ENCODE data around the gene CTNNBL1.
"Not testable (repeated sequence)": the region's sequence is repeated elsewhere in the genome, so short reads cannot be mapped to it uniquely, and the experiment has no call there.

CTNNBL1 gene

DNA sequence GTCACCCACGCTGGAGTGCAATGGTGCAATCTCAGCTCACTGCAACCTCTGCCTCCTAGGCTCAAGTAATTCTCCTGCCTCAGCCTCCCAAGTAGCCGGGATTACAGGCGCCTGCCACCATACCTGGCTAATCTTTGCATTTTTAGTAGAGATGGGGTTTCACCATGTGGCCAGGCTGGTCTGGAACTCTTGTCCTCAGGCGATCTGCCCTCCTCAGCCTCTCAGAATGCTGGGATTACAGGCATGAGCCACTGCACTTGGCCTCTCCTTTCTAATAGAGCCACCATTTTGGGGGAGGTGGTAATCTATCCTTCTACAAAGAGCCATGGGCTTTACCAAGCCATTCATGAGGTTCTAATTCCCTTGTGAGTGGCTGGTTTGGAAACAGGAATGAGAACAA lies 14.1 kb upstream of the CTNNBL1 start:
- DNase-seq = not testable (repeated sequence)

DNA sequence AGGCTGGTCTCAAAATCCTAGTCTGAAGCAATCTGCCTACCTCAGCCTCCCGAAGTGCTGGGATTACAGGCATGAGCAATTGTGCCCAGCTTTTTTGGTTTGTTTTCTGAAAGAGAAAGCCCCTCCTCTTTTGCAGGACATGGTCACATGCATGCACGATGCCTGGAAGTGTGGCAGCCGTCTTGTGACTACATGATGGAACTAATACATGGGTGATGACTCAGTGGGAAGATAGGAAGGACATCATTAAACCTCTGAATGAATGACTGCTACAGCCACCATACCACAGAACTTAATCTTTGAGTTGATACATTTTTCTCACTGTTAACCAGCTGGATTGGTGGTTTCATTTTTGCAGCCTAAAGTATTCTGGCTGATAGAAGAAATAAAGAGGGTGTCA lies 13.4 kb upstream of the CTNNBL1 start:
- no peak for DNase-seq

DNA sequence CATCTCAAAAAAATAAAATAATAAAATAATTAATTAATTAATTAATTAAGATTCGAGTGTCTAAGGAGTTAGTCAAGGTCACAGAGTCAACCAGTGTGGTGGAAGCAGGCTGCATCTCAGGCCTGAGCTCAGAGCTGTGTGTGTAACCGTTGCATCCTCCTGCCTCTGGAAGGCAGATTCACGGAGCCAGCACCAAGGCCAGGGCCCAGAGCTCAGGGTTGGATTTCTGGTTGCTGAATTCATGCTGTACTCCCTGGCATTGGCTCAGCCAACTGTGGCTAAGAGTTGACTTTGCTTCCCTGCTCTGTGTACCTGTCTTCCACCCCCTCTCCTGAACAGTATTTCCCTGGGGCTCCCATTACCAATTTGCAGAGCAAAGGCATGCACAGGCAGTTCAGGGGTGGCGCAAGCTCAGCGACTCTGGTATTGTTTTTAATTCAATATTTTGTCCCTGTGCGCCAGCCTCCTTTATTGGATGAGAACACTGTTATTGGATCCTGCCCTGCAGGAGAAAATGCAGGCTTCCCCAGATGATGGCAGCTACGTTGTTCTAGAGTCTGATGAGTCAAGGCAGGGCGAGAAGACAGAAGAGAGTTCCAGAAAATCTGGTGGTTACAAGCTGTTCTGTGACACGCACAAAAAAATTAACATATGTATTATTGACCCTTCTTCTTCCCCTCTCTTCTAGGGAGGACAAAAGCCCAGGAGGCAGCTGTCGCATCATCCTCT lies 12.3 kb upstream of the CTNNBL1 start:
- DNase-seq = no peak

DNA sequence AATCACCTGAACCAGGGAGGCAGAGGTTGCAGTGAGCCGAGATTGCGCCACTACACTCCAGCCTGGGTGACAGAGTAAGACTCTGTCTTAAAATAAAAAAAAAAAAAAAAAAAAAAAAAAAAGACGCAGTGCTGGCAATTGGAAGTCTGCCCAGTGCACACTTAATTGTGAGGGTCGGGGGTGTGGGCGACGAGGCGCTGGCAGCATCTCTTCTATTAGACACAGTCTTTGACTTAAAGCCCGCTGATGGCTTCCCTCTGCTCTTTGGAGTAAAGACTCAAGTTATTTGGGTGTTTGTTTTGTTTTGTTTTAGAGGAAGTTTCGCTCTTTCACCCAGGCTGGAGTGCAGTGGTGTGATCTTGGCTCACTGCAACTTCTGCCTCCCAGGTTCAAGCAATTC lies 10.7 kb upstream of the CTNNBL1 start:
- not testable (repeated sequence) for DNase-seq

DNA sequence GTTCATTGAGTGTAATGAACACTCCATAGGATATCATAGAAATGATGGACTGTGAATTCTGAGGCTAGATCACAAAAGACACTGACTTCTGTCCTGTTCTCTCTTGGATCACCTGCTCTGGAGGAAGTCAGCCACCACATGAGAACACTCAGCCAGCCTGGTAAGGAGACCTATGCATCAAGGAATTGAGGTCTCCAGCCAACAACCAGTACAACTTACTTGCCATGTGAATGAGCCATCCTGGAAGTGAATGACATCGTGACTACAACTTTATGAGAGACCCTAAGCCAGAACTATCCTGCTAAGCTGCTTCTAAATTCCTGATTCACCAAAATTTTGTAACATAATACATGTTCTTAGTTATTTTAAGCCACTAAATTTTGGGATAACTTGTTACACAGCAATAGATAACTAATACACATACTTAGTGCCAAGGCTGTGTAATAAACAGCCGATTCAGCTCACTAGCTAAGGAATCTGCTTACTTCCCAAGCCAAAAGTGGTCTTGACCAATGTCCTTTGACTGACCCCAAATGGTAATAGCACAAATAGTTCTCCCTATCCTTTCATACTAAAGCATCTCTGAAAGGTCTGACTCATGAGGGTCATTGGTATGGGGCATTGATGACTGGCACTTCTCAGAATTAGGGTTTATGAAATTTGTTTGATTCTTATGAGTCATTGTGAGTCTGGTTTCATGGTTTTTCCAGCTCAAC lies 6.9 kb upstream of the CTNNBL1 start:
- no peak for DNase-seq

DNA sequence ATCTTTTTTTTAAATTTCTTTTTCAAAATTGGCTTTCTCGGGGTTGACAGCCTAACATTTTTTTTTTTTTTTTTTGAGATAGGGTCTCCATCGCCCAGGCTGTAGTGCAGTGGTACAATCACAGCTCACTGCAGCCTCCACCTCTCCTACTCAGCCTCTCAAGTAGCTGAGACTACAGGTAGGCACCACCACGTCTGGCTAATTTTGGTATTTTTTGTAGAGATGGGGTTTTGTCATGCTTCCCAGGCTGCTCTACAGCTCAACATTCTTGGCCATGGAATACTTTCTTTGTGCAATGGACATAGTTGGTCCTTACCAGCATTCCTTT lies 6.4 kb upstream of the CTNNBL1 start:
- peak in 1 of 2 experiments; percentile 23 for DNase-seq

DNA sequence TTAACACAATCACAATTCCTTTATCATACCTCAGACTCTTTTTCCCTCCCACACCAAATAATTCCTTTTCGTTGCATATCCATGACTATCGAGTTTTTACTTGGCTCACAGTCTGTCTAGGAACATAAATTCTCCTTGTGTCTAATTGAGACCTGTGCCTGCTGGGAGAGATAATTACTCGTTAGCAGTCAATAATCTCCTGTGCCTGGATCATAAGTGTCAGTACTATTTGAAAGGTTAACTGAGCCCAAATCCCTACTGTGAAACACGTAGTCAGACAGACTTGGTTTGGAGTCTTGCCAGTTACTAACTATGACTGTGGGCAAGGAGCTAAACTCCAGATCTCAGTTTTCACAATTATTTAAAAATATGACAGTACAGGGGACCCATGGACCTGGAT lies 5.7 kb upstream of the CTNNBL1 start:
- no peak for DNase-seq

DNA sequence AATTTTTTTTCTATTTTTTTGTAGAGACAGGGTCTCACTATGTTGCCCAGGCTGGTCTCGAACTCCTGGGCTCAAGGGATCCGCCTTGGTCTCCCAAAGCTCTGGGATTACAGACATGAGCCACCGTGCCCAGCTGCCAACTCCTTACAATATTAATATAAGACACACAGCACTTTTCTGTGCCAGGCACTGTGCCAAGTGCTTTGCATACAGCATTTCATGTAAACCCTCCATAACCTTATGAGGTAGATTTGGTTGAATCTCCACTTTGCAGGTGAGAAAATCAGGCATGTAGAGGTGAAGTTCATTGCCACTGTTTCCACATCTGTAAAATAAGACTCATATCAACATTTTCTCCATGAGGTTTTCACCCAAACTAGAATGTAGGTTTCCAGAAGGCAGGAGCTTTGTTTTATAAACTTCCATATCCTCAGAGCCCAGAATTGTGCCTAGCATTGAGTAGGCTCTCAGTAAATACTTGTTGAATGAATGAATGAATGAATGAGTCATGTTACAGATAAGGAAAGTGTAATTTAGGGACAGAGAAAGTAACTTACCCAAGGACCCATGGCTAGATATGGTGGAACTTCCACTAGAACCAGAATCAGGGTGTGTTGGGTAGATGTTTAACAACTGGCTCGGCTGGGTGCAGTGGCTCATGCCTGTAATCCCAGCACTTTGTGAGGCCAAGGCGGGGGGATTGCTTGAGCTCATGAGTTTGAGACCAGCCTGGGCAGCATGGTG lies 3.0 kb upstream of the CTNNBL1 start:
- no peak for DNase-seq

DNA sequence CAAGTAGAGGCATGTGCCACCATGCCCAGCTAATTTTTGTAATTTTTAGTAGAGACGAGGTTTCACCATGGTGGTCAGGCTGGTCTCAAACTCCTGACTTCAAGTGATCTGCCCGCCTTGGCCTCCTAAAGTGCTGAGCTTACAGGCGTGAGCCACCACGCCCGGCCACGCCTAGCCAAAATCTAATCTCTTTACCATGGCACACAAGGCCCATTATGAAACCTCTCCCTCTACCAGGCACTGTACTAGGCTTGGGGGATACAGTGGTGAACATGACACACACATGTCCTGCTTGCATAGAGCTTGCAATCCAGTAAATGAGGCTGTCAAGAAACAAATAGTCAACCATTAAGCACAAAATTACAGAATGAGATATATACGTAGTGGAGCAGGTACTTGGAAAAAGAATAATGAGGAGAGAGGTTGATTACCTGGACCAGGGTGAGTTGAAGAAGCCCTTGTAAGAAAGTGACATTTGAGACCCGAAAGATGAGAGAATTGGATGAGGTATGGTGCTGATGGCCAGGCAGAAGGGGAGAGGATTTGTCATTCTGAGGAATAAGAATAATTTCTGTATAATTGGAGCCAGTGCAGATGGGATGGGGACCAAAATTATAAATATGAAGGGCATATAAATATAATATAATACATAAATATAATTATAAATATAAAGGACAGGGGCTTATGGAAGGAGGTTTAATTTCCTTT lies 1.2 kb upstream of the CTNNBL1 start:
- no peak for DNase-seq

DNA sequence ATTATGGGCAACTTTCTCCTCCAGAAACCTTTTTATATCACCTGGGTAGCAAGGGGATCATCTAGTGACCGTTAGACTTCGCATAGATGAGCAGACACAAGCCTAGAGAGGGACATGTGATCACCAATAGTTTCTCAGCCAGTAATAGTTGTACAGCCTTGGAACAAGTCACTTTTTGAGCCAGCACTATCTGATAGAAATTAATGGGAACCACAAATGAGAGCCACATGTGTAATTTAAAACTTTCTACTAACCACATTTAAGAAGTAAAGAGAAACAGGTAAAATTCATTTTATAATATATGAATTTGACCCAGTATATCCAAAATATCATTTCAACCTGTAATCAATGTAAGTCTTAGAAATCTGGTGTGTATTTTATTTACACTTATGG lies 592 bp upstream of the CTNNBL1 start:
- no peak for DNase-seq

DNA sequence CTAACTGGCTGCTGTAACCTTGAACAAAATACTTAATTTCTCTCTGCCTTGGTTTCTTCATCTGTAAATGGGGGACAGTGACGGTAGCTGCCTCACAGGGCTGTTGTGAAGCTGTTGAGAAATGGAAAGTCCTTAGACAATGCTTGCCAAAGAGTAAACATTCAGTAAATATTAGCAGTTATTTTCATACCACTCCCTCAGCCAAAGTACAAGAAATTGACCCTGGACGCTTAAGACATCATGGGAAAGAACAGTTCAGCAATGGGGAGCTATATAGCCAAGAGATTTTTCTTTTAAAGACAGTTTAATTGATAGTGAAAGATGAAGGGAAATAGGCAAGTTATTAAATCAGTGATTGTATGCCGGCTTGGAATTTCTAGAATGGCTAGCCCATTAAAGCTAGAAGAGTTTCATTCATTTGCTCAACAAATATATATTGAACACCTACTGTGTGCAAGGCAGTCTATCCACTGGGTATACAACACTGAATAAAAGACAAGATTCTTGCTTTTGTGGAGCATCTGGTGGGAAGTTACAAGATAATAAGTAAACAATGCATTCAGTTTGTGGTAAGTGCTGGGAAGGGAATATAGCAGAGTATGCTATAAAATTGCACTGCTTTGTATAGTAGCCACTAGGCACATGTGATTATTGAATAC lies 2.0 kb downstream of the CTNNBL1 start:
- no peak for DNase-seq

DNA sequence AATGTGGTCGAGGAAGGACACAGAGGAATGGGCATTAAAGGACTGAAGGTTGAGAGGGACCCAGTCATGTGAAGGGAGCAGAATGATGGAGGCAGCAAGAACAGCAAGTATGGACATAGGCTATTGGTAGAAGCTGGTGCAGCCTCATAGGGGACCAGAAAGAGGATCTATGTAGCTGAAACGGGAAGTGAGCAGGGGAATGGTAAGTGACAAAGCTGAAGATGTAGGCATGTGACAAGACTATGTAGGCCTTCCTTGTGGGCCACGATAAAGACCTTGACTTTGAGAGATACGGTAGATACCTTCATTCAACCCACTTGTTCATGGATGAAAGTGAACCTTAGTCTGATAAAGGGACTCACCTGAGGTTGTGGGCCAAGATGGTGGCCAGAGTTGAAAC lies 3.5 kb downstream of the CTNNBL1 start:
- no peak for DNase-seq

DNA sequence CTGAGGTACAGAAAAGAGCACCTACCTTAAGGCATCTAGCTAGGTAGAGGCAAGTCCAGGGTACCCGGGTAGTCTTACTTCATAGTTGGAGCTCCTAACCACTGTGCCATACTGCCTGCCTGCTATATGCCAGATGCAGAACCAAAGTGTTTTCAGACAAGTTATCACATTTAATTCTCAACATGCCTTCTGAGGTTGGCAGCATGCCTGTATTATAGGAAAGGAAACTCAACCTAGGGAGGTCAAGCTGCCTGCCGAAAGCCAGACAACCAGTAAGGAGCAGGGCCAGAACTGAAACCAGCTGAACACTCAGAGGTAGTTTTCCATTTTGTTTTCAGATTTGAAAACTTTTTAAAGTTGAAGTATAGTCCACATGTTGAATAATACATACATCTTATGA lies 5.4 kb downstream of the CTNNBL1 start:
- DNase-seq = no peak

DNA sequence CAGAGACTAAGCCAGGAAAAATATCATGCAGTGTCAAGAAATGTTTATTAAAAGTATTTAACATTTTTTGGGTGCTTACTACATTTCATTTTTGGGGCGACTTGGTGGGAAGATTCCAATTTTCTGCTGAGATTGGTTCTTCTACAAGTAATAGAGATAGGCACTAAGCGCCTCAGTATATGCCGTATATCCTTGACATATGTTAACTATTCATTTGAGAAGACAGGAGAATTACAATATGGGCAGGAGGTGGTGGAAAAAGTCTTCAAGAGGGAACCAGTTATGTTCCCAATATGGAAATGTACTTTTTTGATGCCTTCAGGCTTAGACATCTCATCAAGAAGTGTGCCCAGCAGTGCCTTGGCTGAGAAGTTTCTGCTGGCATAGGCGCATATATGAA lies 6.5 kb downstream of the CTNNBL1 start:
- DNase-seq = no peak

DNA sequence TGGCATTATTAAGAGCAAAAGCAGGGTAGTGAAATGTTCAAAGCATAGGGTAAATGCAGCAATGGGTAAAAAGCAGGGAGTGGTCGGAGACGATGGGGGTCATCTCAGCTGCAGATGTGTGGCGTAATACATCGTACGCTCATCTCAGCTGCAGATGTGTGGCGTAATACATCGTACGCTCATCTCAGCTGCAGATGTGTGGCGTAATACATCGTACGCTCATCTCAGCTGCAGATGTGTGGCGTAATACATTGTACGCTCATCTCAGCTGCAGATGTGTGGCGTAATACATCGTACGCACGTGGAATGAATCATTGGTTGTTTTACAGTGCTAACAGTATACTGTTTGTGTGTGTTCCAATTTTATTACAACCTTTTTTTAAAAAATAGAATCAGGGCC lies 7.8 kb downstream of the CTNNBL1 start:
- not testable (repeated sequence) for DNase-seq

DNA sequence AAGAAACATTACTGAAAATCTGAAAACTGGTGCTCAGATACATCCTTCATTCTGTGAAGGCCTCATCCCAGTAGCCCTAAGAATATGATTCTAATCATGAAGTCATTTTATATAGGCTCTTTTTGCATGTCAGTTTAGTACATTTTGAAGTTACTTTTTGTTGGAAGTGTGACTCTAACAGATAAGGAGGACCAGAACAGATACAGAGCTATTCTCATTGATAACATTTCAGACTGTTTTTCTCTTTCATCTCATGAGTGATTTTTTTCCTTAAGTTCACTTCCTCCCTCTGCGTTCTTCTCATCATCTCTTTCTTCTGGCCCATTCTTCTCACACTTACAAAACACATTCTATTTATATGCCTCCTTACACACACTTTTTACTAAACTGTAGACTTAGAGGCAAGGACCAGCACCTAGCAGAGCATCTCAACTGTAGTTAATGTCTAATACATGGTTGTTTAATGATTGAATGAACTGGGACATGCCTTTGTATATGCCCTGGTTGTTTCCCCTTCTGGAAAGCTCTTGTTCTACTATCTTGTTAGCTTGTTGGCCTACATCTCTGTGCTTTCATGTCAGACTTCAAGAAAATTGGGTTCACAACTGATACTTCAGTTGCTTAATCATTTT lies 8.7 kb downstream of the CTNNBL1 start:
- no peak for DNase-seq

DNA sequence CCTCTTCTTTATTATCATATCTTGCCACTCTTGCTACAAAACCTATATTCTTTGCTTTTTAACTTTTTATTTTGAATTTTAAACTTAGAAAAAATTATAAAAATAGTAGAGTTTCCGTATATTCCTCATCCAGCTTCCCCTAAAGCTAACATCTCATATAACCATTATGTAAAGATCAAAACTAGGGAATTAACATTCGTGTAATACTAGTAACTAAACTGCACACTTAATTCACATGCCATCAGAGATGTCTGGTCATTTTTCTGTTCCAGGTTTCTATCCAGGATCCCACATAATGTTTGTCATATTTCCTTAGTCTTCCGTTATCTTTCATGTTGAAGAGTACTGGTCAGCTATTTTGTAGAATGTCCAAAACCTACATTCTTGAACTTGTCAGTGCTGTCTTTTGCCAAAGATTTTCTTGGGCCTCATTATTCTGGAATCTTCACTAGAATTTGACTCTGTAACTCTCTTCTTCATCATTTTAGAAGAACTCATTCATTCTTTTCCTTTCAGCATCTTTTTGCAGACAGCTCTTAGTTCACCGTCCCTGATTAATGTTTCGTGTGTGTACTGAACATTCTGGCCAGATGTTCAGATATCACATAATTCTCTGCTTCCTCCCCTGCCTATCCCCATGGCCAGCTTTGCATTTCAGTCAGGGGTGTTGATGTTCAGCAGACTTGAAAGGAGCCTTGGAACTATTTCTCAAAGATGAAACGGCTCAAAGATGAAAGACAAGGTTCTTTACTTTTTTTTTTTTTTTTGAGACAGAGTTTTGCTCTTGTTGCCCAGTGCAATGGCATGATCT lies 9.4 kb downstream of the CTNNBL1 start:
- no peak for DNase-seq

DNA sequence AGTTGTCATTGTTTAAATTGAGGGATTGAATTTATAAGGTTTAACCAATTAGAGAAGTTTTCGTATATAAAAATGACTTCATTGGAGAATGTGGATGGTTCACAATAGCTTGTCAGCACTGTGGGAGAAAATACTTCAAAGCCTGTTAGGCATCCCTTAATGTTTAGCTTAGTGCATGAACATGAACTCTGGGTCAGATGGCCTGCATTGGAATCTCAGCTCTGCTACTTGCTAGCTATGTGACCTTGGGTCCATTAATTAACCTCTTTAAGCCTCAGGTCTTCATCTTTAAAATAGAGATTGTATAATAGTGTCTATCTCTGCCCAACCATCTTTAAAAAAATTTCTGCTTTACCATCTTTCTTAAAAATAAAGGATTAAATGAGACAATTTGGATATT lies 11.1 kb downstream of the CTNNBL1 start:
- no peak for DNase-seq

DNA sequence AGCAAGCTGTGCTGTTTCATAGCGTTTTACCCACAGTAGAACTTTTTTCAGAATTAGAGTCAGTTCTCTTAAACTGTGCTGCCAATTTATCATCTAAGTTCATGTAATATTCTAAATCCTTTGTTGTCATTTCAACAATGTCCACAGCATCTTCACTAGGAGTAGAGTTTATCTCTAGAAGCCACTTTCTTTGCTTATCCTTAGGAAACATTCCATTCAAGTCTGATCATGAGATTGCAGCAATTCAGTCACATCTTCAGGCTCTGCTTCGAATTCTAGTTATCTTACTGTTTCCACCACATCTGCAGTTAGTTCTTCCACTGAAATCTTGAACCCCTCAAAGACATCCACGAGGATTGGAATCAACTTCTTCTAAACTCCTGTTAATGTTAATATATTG lies 12.5 kb downstream of the CTNNBL1 start:
- DNase-seq = no peak

DNA sequence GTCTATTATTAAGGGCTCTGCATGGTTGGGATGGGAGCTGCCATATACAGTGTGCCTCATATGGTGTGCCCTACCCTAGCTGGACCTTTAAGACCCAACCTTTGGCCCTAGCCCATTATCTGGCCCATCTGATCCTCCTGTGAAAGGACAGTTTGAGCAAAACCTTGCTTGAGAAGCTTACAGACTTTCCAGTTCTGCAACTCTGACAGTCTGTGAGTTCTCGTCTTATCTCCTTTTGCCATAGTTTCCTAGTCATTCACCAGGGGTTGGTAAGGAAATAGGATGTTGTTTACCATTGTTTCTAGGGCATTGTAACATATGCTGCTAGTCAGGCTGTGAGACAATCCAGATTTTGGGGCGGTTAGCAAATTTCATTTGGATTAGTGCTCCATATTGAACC lies 17.2 kb downstream of the CTNNBL1 start:
- DNase-seq = no peak
